Smooth muscle cell (in vitro differentiated cells): ENCODE measurements around the gene ZNF630. TPM values are rescaled to one million over a fixed set of nuclear protein-coding genes. Genes with fewer than 3 reads are reported as not detected.

Source experiments
- polyA plus RNA-seq: library from polyadenylated mRNA; unstranded; fragments of >200 nt; fragmentation: Nextera tagmentation; extraction: Ambion mirVana; gene quantifications from 2 replicates; pipeline ENCODE4 v1.2.1, GENCODE V29; 2016
- total RNA-seq: library from RNA; depleted of rRNA; stranded (reverse); fragments of >200 nt; gene quantifications from 2 replicates; pipeline ENCODE4 v1.2.3, GENCODE V29; 2014

ZNF630 gene
- total and polyA plus RNA-seq, 2 experiments from 2014 or later: 2.1 to 5.0 TPM

Other genes with a start within 250 kb of the ZNF630 start
- gene ZNF81, start 234.7 kb downstream of the ZNF630 start, total RNA-seq: 4.6 and 5.7 TPM in 2 replicates
- 4.8 and 5.1 TPM in 2 replicates for gene ZNF81, start 234.7 kb downstream of the ZNF630 start, polyA plus RNA-seq
- gene ZNF182, start 67.7 kb downstream of the ZNF630 start, total RNA-seq: 5.8 and 7.4 TPM in 2 replicates
- 2.8 and 3.0 TPM in 2 replicates for gene ZNF182, start 67.7 kb downstream of the ZNF630 start, polyA plus RNA-seq
- gene SPACA5, start 64.7 kb downstream of the ZNF630 start, total RNA-seq: not detected in 2 replicates
- not detected in 2 replicates for gene SPACA5, start 64.7 kb downstream of the ZNF630 start, polyA plus RNA-seq
- not detected in 2 replicates for gene SPACA5B, start 59.0 kb upstream of the ZNF630 start, total RNA-seq
- not detected in 2 replicates for gene SPACA5B, start 59.0 kb upstream of the ZNF630 start, polyA plus RNA-seq
- not detected in 2 replicates for gene SSX5, start 125.2 kb upstream of the ZNF630 start, total RNA-seq
- gene SSX5, start 125.2 kb upstream of the ZNF630 start, polyA plus RNA-seq: not detected in 2 replicates
- gene SSX1, start 183.8 kb upstream of the ZNF630 start, total RNA-seq: not detected in 2 replicates
- not detected in 2 replicates for gene SSX1, start 183.8 kb upstream of the ZNF630 start, polyA plus RNA-seq